ENCODE results near the gene NFIA.
"Not testable (repeated sequence)": the region's sequence is repeated elsewhere in the genome, so short reads cannot be mapped to it uniquely, and the experiment has no call there.

Gene NFIA

GRCh38 chr1:61061601-61062000, 20.8 kb upstream of the NFIA start:
- not testable (repeated sequence) for DNase-seq

GRCh38 chr1:61064673-61065072, 17.7 kb upstream of the NFIA start:
- DNase-seq, result no peak

- DNase-seq, result no peak
These were observed 14.8 kb upstream of the NFIA start for GRCh38 chr1:61067446-61068019.

- DNase-seq, result no peak
These were observed 12.3 kb upstream of the NFIA start for GRCh38 chr1:61070054-61070453.

- no peak for DNase-seq
These were observed 10.9 kb upstream of the NFIA start for GRCh38 chr1:61071205-61072130.

- DNase-seq, result no peak
These were observed 8.5 kb upstream of the NFIA start for GRCh38 chr1:61073871-61074270.

GRCh38 chr1:61075833-61076232, 6.5 kb upstream of the NFIA start:
- DNase-seq, result not testable (repeated sequence)

- DNase-seq, result peak; percentile 79
These were observed 5.4 kb upstream of the NFIA start for GRCh38 chr1:61076728-61077675.

- peak; percentile 90 for DNase-seq
These were observed 4.5 kb upstream of the NFIA start for GRCh38 chr1:61077676-61078541.

- DNase-seq, result no peak
These were observed 3.6 kb upstream of the NFIA start for GRCh38 chr1:61078618-61079295.

GRCh38 chr1:61079296-61079897, 3.0 kb upstream of the NFIA start:
- DNase-seq, result no peak

GRCh38 chr1:61079898-61080336, 2.4 kb upstream of the NFIA start:
- peak; percentile 7 for DNase-seq

GRCh38 chr1:61080413-61081143, 1.8 kb upstream of the NFIA start:
- no peak for DNase-seq

- DNase-seq, result no peak
These were observed 1.1 kb upstream of the NFIA start for GRCh38 chr1:61081144-61081685.

- peak; percentile 41 for DNase-seq
These were observed 563 bp upstream of the NFIA start for GRCh38 chr1:61081686-61082310.

- DNase-seq, result peak; percentile 5
These were observed 849 bp downstream of the NFIA start for GRCh38 chr1:61083013-61083806.

GRCh38 chr1:61083807-61084440, 1.6 kb downstream of the NFIA start:
- no peak for DNase-seq

GRCh38 chr1:61084491-61085031, 2.2 kb downstream of the NFIA start:
- no peak for DNase-seq

Data from activated gamma-delta T cell treated with Interleukin-2 at 50 U/mL for 16 hours (primary cell).